Measurements from ENCODE around the gene SSB. TPM values are rescaled to one million over a fixed set of nuclear protein-coding genes. Genes with fewer than 3 reads are reported as not detected.

Gene SSB
- total and polyA plus RNA-seq, 8 donors = 30.7 to 94.2 (median 55.4) TPM

GRCh38 chr2:169781249-169782013 is 17.2 kb upstream of the SSB start:
- intact Hi-C loops (cut with DNase I; ENCODE audit: low total_unique reads) = no loop called here
- no peaks in the 10 kb centered on the region for H3K9me3 ChIP-seq
- no peak for DNase-seq
- H3K27ac ChIP-seq = no peak overlapping the region
- no peaks in the 10 kb centered on the region for H3K27me3 ChIP-seq
- TF ChIP-seq POLR2AphosphoS5 (IDR thresholded peaks at IDR 0.05) (no peak), EP300 (IDR thresholded peaks at IDR 0.05) (no peak), POLR2A (IDR thresholded peaks at IDR 0.05) (no peak)
- TF ChIP-seq, protein P1, sequence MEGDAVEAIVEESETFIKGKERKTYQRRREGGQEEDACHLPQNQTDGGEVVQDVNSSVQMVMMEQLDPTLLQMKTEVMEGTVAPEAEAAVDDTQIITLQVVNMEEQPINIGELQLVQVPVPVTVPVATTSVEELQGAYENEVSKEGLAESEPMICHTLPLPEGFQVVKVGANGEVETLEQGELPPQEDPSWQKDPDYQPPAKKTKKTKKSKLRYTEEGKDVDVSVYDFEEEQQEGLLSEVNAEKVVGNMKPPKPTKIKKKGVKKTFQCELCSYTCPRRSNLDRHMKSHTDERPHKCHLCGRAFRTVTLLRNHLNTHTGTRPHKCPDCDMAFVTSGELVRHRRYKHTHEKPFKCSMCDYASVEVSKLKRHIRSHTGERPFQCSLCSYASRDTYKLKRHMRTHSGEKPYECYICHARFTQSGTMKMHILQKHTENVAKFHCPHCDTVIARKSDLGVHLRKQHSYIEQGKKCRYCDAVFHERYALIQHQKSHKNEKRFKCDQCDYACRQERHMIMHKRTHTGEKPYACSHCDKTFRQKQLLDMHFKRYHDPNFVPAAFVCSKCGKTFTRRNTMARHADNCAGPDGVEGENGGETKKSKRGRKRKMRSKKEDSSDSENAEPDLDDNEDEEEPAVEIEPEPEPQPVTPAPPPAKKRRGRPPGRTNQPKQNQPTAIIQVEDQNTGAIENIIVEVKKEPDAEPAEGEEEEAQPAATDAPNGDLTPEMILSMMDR (IDR thresholded peaks at IDR 0.05) = no peak
- no peak overlapping the region for H3K4me3 ChIP-seq
- peaks cover 0 to 3% (median 0%) of the 10 kb centered on the region in 4 donors for H3K4me1 ChIP-seq
- no peaks in the 10 kb centered on the region for H3K36me3 ChIP-seq
- 79 to 91% (median 86%) methylated on average over 4 of the region's 4 CpGs for WGBS, 5 donors

- Histone ChIP-seq H3K4me3 (no peak overlapping the region), H3K27ac (no peak overlapping the region), H3K4me1 (no peaks in the 10 kb centered on the region), H3K27me3 (no peaks in the 10 kb centered on the region), H3K36me3 (no peaks in the 10 kb centered on the region), H3K9me3 (no peaks in the 10 kb centered on the region)
- 96 to 100% (median 100%) methylated on average over 1 of the region's 1 CpG for WGBS, 5 donors
- TF ChIP-seq POLR2AphosphoS5 (IDR thresholded peaks at IDR 0.05) = no peak
- TF ChIP-seq, protein P1 (IDR thresholded peaks at IDR 0.05) = no peak
- TF ChIP-seq EP300 (IDR thresholded peaks at IDR 0.05) = no peak
- no peak for TF ChIP-seq POLR2A (IDR thresholded peaks at IDR 0.05)
- intact Hi-C loops (cut with DNase I; ENCODE audit: low total_unique reads) = no loop called here
- DNase-seq = no peak
These were observed 16.2 kb upstream of the SSB start for GRCh38 chr2:169782513-169782912.

GRCh38 chr2:169790581-169790980 is 8.1 kb upstream of the SSB start:
- H3K27me3 ChIP-seq = no peaks in the 10 kb centered on the region
- no peaks in the 10 kb centered on the region for H3K9me3 ChIP-seq
- whole genome bisulfite sequencing, 5 donors = 80 to 90% (median 88%) methylated on average over 5 of the region's 5 CpGs
- H3K4me1 ChIP-seq = peaks cover 0 to 8% (median 6%) of the 10 kb centered on the region in 4 donors
- intact Hi-C loops (cut with DNase I; ENCODE audit: low total_unique reads) = no loop called here
- no peak overlapping the region for H3K27ac ChIP-seq
- H3K4me3 ChIP-seq = no peak overlapping the region
- TF ChIP-seq POLR2A (IDR thresholded peaks at IDR 0.05) = no peak
- TF ChIP-seq EP300 (IDR thresholded peaks at IDR 0.05) = no peak
- TF ChIP-seq POLR2AphosphoS5 (IDR thresholded peaks at IDR 0.05) = no peak
- TF ChIP-seq, protein P1 (IDR thresholded peaks at IDR 0.05) = no peak
- no peaks in the 10 kb centered on the region for H3K36me3 ChIP-seq
- no peak for DNase-seq

DNA sequence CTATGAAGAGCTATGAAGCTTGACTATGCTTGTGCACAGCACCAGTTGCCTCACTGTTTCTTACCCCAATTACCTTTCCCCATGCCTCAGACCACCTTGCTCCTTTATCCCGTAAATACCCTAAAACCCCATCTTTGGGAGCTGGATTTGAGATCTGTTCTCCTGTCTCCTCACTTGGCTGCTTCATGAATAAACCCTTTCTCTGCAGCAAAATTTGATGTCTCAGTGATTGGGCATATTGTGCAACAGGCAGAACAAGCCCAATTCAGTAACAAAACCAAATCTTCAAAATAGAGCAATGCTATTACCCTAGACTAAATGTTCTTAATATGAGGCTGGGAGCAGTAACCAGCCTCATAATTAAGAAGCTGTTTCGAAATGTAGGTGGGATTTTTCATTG is 3.5 kb upstream of the SSB start:
- intact Hi-C loops (cut with DNase I; ENCODE audit: low total_unique reads) = no loop called here
- DNase-seq = no peak
- Histone ChIP-seq H3K36me3 (no peaks in the 10 kb centered on the region), H3K27ac (no peak overlapping the region), H3K4me3 (no peak overlapping the region), H3K27me3 (no peaks in the 10 kb centered on the region), H3K4me1 (peaks cover 5 to 16% (median 11%) of the 10 kb centered on the region in 4 donors), H3K9me3 (no peaks in the 10 kb centered on the region)
- TF ChIP-seq, protein P1 (IDR thresholded peaks at IDR 0.05) = no peak
- TF ChIP-seq POLR2AphosphoS5 (IDR thresholded peaks at IDR 0.05) (no peak), EP300 (IDR thresholded peaks at IDR 0.05) (no peak), POLR2A (IDR thresholded peaks at IDR 0.05) (no peak)
- WGBS, 5 donors = 63 to 94% (median 68%) methylated on average over 2 of the region's 2 CpGs
